Tibial artery (tissue), 4 donors: ENCODE results near the gene IMMP2L.

Experiments
- DNase-seq, 2 donors: peaks; one replicate each; pipeline ENCODE4 v3.0.0-alpha.2; 2019
- H3K27ac ChIP-seq, 2 donors: fragments of 200-600 bp; sonication (generic) in 1 of 2; 1 replicate in 1 of 2; 2 replicates in 1 of 2; pipeline ENCODE4 v1.5.1; 2018 to 2019; ENCODE audit warnings: mild to moderate bottlenecking in 1 of 2
- H3K27me3 ChIP-seq, 2 donors: fragments of 200-600 bp; sonication (generic) in 1 of 2; one replicate each; pipeline versions ENCODE4 v1.5.1 to v1.6.0; 2016 to 2019
- H3K36me3 ChIP-seq, 3 donors: fragments of 200-600 bp; sonication (generic) in 2 of 3; one replicate each; pipeline ENCODE4 v1.5.1; 2016 to 2019; ENCODE audit warnings: mild to moderate bottlenecking in 2 of 3
- H3K4me1 ChIP-seq, 4 donors: fragments of 200-600 bp; sonication (generic) in 2 of 4; 1 replicate in 3 of 4; 2 replicates in 1 of 4; pipeline ENCODE4 v1.5.1; 2016 to 2019
- H3K4me3 ChIP-seq, 2 donors: fragments of 200-600 bp; sonication (generic) in 1 of 2; 1 replicate in 1 of 2; 2 replicates in 1 of 2; pipeline ENCODE4 v1.5.1; 2018 to 2019; ENCODE audit warnings: mild to moderate bottlenecking in 2 of 2
- H3K9me3 ChIP-seq, 3 donors: fragments of 200-600 bp; sonication (generic) in 1 of 3; one replicate each; pipeline ENCODE4 v1.5.1; 2016 to 2019
- CTCF ChIP-seq, 2 experiments: fragments of 200-600 bp in 1 of 2; fragments of 450-650 bp in 1 of 2; IDR thresholded peaks; one replicate each; pipeline ENCODE4 v1.5.1; 2017 to 2019; ENCODE audit warnings: antibody characterized with exemption in 2 of 2, mild to moderate bottlenecking in 1 of 2, moderate library complexity in 1 of 2
- intact Hi-C: fragments of 100-400 bp; cut with DNase I; formaldehyde crosslinking; loops from one replicate; pipeline ENCODE4 v1.15.0; 2023; ENCODE audit warnings: low total_unique reads

The IMMP2L gene

GRCh38 chr7:110841840-110842545, 720.3 kb downstream of the IMMP2L start:
- H3K4me3 ChIP-seq: no peak overlapping the region
- intact Hi-C loops: no loop called here
- no peak for DNase-seq
- H3K4me1 ChIP-seq: no peaks in the 10 kb centered on the region
- no peak overlapping the region for H3K27ac ChIP-seq
- no peaks in the 10 kb centered on the region for H3K27me3 ChIP-seq
- no peak for TF ChIP-seq CTCF (IDR thresholded peaks at IDR 0.05)
- no peaks in the 10 kb centered on the region for H3K36me3 ChIP-seq
- H3K9me3 ChIP-seq: no peaks in the 10 kb centered on the region

GRCh38 chr7:110839866-110840265, 722.4 kb downstream of the IMMP2L start:
- H3K36me3 ChIP-seq: no peaks in the 10 kb centered on the region
- no peak overlapping the region for H3K4me3 ChIP-seq
- H3K27me3 ChIP-seq: no peaks in the 10 kb centered on the region
- no peaks in the 10 kb centered on the region for H3K4me1 ChIP-seq
- intact Hi-C loops: no loop called here
- no peak for DNase-seq
- H3K9me3 ChIP-seq: no peaks in the 10 kb centered on the region
- H3K27ac ChIP-seq: no peak overlapping the region
- no peak for TF ChIP-seq CTCF (IDR thresholded peaks at IDR 0.05)

GRCh38 chr7:110835849-110836248, 726.4 kb downstream of the IMMP2L start:
- Histone ChIP-seq H3K36me3 (no peaks in the 10 kb centered on the region), H3K4me1 (peaks cover 0 to 16% (median 13%) of the 10 kb centered on the region in 4 donors), H3K27me3 (no peaks in the 10 kb centered on the region), H3K4me3 (no peak overlapping the region), H3K27ac (no peak overlapping the region), H3K9me3 (no peaks in the 10 kb centered on the region)
- no peak for TF ChIP-seq CTCF (IDR thresholded peaks at IDR 0.05)
- DNase-seq: no peak
- intact Hi-C loops: no loop called here

- Histone ChIP-seq H3K27me3 (no peaks in the 10 kb centered on the region), H3K9me3 (no peaks in the 10 kb centered on the region), H3K27ac (no peak overlapping the region), H3K36me3 (no peaks in the 10 kb centered on the region), H3K4me1 (peaks cover 0 to 21% (median 14%) of the 10 kb centered on the region in 4 donors), H3K4me3 (no peak overlapping the region)
- no peak for TF ChIP-seq CTCF (IDR thresholded peaks at IDR 0.05)
- intact Hi-C loops: no loop called here
- no peak for DNase-seq
Observed at GRCh38 chr7:110835218-110835617, 727.1 kb downstream of the IMMP2L start.

GRCh38 chr7:110831419-110831818, 730.9 kb downstream of the IMMP2L start:
- no peak for TF ChIP-seq CTCF (IDR thresholded peaks at IDR 0.05)
- intact Hi-C loops: no loop called here
- H3K36me3 ChIP-seq: no peaks in the 10 kb centered on the region
- H3K27me3 ChIP-seq: no peaks in the 10 kb centered on the region
- H3K27ac ChIP-seq: peak overlapping the region; percentile 49 to 62
- DNase-seq: no peak
- H3K4me1 ChIP-seq: peaks cover 0 to 24% (median 14%) of the 10 kb centered on the region in 4 donors
- no peaks in the 10 kb centered on the region for H3K9me3 ChIP-seq
- no peak overlapping the region for H3K4me3 ChIP-seq
